GM18502 (cell line): ENCODE data around the gene AFAP1.
"Not testable (repeated sequence)": the region's sequence is repeated elsewhere in the genome, so short reads cannot be mapped to it uniquely, and the experiment has no call there.

Source experiments
- ATAC-seq: cut with Tn5 transposase; IDR thresholded peaks from one replicate; pipeline ENCODE4 v1.9.1; 2021; ENCODE audit warnings: mild to moderate bottlenecking; ENCODE audit not compliant: unreplicated experiment, poor library complexity

The AFAP1 gene

DNA sequence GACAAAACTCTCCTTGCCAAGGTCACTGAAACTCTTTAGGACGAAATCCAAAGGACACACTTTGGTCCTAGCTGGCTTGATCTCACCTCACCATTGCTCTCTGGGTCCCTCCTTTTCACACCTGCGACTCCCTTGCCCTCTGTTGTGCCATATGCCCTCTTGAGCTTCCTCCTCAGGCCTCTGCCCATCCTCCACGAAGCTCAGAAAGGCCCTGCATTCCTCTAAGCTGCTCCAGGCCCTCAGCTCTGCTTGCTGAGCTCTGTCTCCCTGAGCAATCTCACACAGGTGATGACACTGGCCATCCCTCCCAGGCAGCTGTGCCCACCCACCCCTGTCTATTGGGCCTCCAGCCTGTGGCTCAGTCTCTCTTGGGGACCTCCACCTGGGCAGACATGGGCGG lies 10.1 kb upstream of the AFAP1 start:
- no peak for ATAC-seq

- no peak for ATAC-seq
Measured at GRCh38 chr4:7947927-7948326, 8.3 kb upstream of the AFAP1 start.

- ATAC-seq, result no peak
Measured at GRCh38 chr4:7945709-7946380, 6.2 kb upstream of the AFAP1 start.

- ATAC-seq, result no peak
Measured at GRCh38 chr4:7944599-7945220, 5.0 kb upstream of the AFAP1 start.

DNA sequence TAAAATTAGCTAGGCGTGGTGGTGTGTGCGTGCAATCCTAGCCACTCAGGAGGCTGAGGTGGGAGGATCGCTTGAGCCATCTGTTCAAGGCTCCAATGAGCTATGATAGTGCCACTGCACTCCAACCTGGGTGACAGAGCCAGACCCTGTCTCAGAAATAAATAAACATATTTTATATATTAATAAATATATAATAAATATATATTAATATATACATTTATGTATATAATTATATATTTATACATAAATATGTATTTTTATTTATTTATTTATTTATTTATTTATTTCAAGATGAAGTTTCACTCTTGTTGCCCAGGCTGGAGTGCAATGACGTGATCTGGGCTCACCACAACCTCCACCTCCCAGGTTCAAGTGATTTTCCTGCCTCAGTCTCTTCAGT lies 4.0 kb upstream of the AFAP1 start:
- not testable (repeated sequence) for ATAC-seq

DNA sequence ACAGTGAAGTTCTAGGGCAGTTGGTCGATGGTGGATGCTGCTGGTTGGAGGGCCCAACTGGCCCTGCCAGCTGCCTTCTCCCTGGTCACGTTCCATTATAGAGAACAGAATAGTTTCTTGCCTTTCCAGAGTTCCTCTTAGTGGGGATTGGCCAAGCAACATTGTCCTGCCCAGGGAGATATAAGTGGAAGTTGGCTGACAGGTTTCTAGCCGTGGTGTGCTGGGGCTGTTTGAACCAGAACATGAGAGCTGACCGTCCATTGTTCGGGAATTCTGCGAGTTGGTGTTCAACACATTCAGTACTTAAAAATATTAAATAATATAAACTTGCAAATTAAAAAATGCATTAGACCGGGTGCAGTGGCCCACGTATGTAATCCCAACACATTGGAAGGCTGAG lies 3.5 kb upstream of the AFAP1 start:
- ATAC-seq, result no peak

DNA sequence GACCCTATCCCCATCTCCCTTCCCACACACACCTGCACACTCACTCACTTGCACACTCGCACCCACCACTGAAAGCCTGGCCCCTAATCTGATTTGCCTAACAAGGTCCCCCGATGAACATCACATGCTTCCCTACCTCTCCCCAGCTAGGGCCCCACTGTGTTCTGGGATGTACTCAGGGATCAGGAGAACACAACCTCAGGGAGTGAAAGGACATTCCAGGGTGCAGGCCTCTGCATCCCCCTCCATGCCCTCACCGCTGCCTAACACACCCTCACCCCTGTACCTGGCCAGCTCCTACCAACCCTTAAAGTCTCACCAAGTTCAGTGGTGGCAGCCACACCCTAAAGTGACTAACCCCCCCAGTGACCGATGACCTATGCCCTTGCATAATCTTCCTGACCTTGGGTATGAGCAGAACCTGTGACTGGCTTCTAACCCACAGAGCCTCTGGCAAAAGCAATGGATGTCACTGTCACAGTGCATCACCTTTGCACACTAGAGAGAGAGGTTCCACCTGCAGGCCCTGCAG lies 2.4 kb upstream of the AFAP1 start:
- no peak for ATAC-seq

DNA sequence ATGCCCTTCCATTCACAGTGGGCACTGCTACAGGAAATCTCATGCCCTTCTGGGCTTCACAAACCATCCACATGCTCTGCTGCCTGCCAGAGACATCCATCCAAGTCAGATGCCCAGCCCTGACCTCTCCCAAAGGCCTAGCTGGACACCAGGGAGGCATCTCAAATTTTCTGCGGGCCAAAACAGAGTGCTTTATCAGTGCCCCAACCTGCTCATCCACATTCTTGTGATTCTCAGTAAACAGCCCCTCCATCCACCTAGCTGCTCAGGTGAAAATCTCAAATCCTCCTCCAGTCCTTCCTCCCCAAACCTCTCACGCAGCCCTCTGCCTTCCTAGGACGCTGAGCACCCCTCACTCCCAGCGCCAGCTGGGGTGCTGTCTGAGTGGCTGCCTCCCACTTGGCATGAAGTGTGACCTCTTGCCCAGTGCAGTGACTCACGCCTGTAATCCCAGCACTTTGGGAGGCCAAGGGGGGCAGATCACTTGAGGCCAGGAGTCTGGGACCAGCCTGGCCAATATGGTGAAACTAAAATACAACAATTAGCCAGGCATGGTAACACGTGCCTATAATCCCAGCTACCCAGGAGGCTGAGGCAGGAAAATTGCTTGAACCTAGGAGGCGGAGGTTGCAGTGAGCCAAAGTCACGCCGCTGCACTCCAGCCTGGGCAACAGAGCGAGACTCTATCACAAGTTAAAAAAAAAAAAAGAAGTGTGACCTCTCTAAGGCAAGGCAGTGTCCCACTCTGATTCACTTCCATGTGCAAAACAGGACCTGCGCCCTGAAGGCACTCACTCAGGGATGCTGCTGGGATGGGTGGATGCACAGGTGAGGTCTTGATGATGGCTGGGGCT lies 1.7 kb upstream of the AFAP1 start:
- ATAC-seq, result no peak

DNA sequence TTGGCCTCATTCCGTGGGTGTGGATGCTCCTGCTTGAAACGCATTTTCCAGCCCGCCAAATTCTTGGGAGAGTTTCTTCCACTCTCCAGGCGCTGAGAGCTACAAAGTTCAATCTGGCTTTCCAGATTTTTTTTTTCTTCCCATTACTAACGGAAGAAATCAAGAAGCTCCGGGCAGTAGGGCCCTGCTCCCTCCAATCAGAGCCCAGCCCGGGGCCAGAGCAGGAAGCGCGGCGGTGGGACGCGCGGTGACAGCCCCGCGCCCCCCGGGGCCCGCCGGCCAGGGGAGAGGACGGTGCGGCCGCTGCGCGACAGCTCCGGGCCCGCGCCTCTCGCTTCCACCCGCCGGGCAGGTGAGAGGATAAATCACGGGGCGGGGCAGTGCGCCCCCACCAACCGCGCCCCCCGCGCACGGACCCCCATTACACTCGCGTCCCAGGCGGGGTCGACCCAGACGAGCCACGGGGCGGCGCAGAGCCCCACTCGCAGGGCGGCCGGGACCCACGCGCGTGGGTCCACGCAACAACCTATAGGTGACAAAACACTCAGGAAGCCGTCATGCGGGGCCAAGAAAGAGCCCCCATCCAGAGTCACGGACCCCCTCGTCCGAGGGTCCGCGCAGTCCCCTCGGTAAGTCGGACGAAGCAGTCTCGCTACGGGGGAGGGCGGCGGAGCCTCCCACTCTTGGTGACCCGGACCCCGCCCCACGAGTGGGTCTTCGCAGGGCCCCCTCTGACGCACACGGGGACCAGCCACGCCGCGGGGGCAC lies 868 bp downstream of the AFAP1 start:
- ATAC-seq, result no peak

DNA sequence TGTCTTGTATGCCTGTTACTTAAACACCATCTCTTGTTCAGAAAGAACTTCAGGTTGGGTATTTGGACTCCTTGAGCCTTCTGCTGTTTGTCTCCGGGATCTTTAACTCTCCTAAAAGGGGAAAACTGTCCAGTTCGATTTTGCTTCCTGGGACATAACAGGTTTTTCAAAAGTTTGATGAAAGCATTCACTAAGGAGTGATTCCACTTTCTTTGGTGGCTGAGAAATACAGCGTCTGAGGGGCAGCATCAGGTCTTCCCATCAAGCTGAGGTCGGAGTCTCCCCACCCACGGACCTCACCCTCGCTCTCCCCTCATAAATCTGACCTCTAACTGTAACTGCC lies 1.4 kb downstream of the AFAP1 start:
- ATAC-seq, result no peak

DNA sequence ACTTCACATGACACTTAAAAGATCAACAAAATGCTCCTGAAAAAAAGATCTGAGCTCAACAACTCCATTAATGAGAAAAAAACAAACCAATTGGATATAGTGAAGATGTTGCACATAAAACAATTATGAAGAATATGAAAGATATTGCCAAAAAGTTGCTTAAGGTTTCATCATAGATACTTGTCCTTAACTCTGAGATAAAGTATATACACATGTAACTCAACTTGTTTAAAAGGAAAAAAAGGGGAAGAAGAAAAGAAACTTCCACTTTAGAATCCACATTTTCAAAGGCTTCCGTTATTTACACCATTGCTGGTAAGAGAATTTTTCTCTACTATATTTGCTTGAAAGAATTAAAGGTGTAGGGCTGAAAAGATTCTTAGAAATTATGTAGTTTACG lies 2.7 kb downstream of the AFAP1 start:
- no peak for ATAC-seq

GRCh38 chr4:7933651-7934510 lies 5.8 kb downstream of the AFAP1 start:
- ATAC-seq, result no peak

DNA sequence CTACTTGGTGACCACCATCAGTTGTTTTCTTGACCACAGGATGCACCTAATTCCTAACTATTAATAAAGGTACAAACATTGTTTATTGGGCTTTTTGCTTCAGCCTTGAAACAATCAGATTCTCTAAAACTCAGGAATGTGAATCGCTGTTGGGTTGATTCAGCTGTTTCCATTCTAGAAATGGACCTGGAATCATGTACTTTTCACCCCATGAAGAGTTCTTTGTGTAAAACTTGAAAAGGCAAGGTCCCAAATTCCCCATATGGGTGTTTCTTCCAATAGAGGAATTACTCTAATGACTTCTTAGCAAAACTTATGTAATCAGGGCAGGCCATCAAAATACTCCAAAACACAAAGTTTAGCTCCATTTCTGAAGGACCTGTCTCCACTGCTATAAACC lies 7.4 kb downstream of the AFAP1 start:
- ATAC-seq, result no peak

GRCh38 chr4:7929118-7929951 lies 10.3 kb downstream of the AFAP1 start:
- ATAC-seq, result no peak

DNA sequence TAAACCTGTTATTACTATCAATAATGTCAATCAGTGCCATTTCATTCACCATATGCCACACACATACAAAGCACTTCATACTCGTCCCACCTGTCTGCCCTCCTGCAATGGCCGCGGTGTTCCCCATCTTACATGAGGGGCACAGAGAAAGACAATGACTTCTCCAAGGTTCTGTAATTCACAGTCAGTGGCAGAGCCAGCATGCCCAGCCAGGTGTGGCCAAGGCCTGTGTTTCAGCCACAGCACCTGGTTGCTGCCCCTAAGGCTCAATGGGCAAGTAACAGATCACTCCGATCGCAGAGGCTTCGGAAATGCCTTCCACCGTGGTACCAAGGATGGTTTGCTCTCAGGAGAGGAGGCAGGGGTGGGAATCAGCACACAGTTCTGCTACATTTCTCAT lies 10.9 kb downstream of the AFAP1 start:
- no peak for ATAC-seq

DNA sequence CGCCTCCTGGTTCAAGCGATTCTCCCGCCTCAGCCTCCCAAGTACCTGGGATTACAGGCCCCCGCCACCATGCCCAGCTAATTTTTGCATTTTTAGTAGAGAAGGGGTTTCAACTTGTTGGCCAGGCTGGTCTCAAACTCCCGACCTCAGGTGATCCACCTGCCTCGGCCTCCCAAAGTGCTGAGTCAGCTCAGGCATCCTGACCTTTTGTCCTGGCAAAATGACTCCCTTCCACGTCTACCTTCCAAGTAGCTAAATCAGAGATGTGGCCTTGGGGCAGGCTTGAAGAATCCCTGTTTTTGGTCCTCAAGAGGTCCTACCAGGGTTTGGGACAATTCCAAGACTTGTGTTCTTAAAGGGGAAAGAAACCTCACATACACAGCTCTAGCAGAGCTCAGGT lies 12.8 kb downstream of the AFAP1 start:
- ATAC-seq, result no peak

DNA sequence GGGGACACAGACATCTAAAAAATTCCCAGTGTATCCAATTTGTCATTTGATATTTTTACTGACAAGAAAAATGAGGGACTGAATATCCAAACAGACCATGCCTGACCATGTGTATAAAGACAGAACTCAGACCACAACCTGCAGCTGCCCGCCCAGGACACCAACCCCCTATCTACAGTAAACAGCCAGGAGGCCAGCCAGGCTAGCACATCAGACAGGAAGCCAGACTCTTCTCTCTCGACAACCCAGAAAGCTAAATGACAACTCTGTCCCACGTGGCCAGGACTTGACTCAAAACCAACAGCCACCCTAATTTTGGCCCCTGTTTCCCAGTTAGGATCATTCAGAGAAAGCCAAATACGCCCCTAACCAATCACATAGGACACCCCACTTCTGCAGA lies 15.1 kb downstream of the AFAP1 start:
- ATAC-seq, result no peak

DNA sequence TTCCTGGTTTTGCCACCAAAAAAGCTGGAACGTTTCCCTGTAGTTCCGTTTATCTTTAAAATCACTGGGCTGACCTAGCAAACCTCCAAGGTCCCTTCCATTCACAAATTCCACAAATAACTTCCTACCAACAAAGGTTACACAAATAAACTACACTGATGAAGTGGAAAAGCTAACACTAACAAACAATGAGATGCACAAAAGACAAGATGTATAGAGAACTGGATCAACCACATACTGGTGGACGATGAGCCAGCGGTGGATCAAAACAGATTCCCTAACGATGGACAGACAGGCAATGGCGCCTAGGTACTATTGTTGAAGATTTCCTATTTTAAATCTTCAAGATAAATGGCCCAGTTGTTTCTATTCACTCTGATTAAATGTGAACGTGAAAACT lies 15.5 kb downstream of the AFAP1 start:
- no peak for ATAC-seq

GRCh38 chr4:7922466-7922865 lies 17.2 kb downstream of the AFAP1 start:
- ATAC-seq, result no peak
